PC-3 (cell line): ENCODE data around the gene JAKMIP1. TPM values are rescaled to one million over a fixed set of nuclear protein-coding genes. Genes with fewer than 3 reads are reported as not detected.

Experiments
- ATAC-seq: fragments of 200-7000 bp; cut with Tn5 transposase; 2 replicates; pipeline ENCODE4 v1.9.1; 2020; ENCODE audit warnings: mild to moderate bottlenecking, moderate library complexity
- BruUV-seq: library from RNA; stranded (reverse); fragments of 400-500 nt; replicated peaks from 2 replicates; lab custom pipeline; 2021; lab: Mats Ljungman, UMichigan
- CTCF ChIA-PET: fragments of 300-600 bp; sonication (Branson Sonifier 250); formaldehyde crosslinking; loops from one replicate; lab custom pipeline; 2022; ENCODE audit warnings: antibody characterized with exemption; lab: Charles Lee
- POLR2A ChIA-PET: fragments of 300-600 bp; sonication (Branson Sonifier 250); formaldehyde crosslinking; loops from one replicate; lab custom pipeline; 2022; ENCODE audit warnings: antibody characterized with exemption; ENCODE audit not compliant: unreplicated experiment; lab: Charles Lee
- DNase-seq: peaks from one replicate; pipeline ENCODE4 v3.0.0-alpha.2; 2015
- H2AFZ ChIP-seq: fragments of 300-600 bp; sonication (generic); 2 replicates; pipeline ENCODE4 v1.6.0; 2016; ENCODE audit warnings: antibody characterized with exemption, low read length
- H3F3A ChIP-seq: fragments of 300-600 bp; sonication (generic); one replicate; pipeline ENCODE4 v1.6.0; 2017; ENCODE audit warnings: antibody characterized with exemption, low read length, control low read depth, mild to moderate bottlenecking; ENCODE audit not compliant: unreplicated experiment
- H3K27ac ChIP-seq: fragments of 300-600 bp; sonication (generic); 2 replicates; pipeline ENCODE4 v1.5.1; 2016; ENCODE audit warnings: mild to moderate bottlenecking, low read length
- H3K27me3 ChIP-seq: fragments of 300-600 bp; sonication (generic); 2 replicates; pipeline ENCODE4 v1.6.1; 2016; ENCODE audit warnings: low read length, mixed read lengths
- H3K36me3 ChIP-seq: fragments of 300-600 bp; sonication (generic); 2 replicates; pipeline ENCODE4 v1.6.1; 2016; ENCODE audit warnings: low read depth, mixed run types, low read length, mixed read lengths
- H3K4me1 ChIP-seq: fragments of 300-600 bp; sonication (generic); 2 replicates; pipeline ENCODE4 v1.5.1; 2016; ENCODE audit warnings: low read length; ENCODE audit not compliant: insufficient read depth
- H3K4me2 ChIP-seq: fragments of 300-600 bp; sonication (generic); 2 replicates; pipeline ENCODE4 v1.6.0; 2016; ENCODE audit warnings: low read length
- H3K4me3 ChIP-seq: fragments of 300-600 bp; sonication (generic); 2 replicates; pipeline ENCODE4 v1.5.1; 2016; ENCODE audit warnings: mild to moderate bottlenecking, low read length, mixed read lengths
- H3K79me2 ChIP-seq: fragments of 300-600 bp; sonication (generic); 2 replicates; pipeline ENCODE4 v1.6.1; 2017; ENCODE audit warnings: low read length, mixed read lengths
- H3K9ac ChIP-seq: fragments of 300-600 bp; sonication (generic); 2 replicates; pipeline ENCODE4 v1.6.0; 2016; ENCODE audit warnings: mild to moderate bottlenecking, low read length
- H3K9me2 ChIP-seq: fragments of 300-600 bp; sonication (generic); replicated peaks from 2 replicates; pipeline ENCODE4 v1.6.1; 2016; ENCODE audit warnings: mixed run types, low read length, mixed read lengths
- H3K9me3 ChIP-seq: fragments of 300-600 bp; sonication (generic); 2 replicates; pipeline ENCODE4 v1.6.1; 2016; ENCODE audit warnings: low read length, mixed read lengths
- H4K20me1 ChIP-seq: fragments of 300-600 bp; sonication (generic); 2 replicates; pipeline ENCODE4 v1.6.1; 2016; ENCODE audit warnings: low read length, mixed read lengths
- EZH2 ChIP-seq: fragments of 300-600 bp; sonication (generic); IDR thresholded peaks from one replicate; pipeline ENCODE4 v1.6.1; 2017; ENCODE audit warnings: antibody characterized with exemption, mild to moderate bottlenecking, low read length; ENCODE audit not compliant: unreplicated experiment
- EZH2phosphoT487 ChIP-seq: fragments of 300-600 bp; sonication (generic); IDR thresholded peaks from 2 replicates; pipeline ENCODE4 v1.6.1; 2018; ENCODE audit warnings: mild to moderate bottlenecking, antibody characterized with exemption, low read length, borderline replicate concordance
- intact Hi-C: fragments of 100-400 bp; cut with micrococcal nuclease; formaldehyde crosslinking; loops from 2 replicates; pipeline ENCODE4 v1.9.0; 2023
- total RNA-seq: library from RNA; depleted of rRNA; stranded (reverse); fragments of >200 nt; gene quantifications from 2 replicates; pipeline ENCODE4 v1.2.3, GENCODE V29; 2014
- TF ChIP-seq, protein P1 (sequence below): fragments of 300-600 bp; sonication (generic); conservative IDR thresholded peaks from 2 replicates; pipeline ENCODE4 v1.5.1; 2017; ENCODE audit warnings: antibody characterized with exemption, low read depth, mild to moderate bottlenecking, low read length

The JAKMIP1 gene
- total RNA-seq, 1 experiment from 2014 or later, result 0.04 TPM

DNA sequence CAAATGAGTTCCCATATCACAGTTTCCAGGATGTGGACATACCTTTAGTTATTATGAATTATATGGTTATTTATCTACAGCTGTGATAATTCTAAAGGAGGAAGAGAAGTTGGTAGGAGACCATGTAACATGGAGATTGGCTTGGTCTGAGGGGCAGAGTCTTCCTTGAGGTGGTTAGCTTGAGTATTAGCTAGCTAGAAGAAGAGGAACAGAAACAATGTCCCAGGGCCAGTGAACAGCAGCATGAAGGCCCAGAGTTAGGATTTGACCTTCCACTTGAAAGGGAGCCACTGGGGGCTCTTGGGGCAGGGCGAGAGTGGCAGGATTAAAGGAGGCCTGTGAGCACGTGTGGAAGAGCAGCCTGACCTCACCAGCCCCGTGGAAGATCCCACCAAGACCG lies 5.6 kb upstream of the JAKMIP1 start:
- Histone ChIP-seq H3K9ac (no peak overlapping the region), H3F3A (no peaks in the 10 kb centered on the region), H3K27me3 (peaks cover 2% of the 10 kb centered on the region; the same call in 1 of the 2 replicates), H3K9me2 (no peaks in the 10 kb centered on the region), H2AFZ (no peak overlapping the region), H3K9me3 (no peaks in the 10 kb centered on the region), H3K79me2 (no peaks in the 10 kb centered on the region), H3K4me1 (no peaks in the 10 kb centered on the region), H3K36me3 (no peaks in the 10 kb centered on the region), H3K4me2 (no peak overlapping the region), H3K27ac (no peak overlapping the region), H4K20me1 (no peaks in the 10 kb centered on the region), H3K4me3 (no peak overlapping the region)
- ChIA-PET CTCF (no interaction called here), POLR2A (no interaction called here)
- DNase-seq (no peak), ATAC-seq (no peak)
- TF ChIP-seq EZH2 (no peak), EZH2phosphoT487 (no peak)
- TF ChIP-seq, protein P1, sequence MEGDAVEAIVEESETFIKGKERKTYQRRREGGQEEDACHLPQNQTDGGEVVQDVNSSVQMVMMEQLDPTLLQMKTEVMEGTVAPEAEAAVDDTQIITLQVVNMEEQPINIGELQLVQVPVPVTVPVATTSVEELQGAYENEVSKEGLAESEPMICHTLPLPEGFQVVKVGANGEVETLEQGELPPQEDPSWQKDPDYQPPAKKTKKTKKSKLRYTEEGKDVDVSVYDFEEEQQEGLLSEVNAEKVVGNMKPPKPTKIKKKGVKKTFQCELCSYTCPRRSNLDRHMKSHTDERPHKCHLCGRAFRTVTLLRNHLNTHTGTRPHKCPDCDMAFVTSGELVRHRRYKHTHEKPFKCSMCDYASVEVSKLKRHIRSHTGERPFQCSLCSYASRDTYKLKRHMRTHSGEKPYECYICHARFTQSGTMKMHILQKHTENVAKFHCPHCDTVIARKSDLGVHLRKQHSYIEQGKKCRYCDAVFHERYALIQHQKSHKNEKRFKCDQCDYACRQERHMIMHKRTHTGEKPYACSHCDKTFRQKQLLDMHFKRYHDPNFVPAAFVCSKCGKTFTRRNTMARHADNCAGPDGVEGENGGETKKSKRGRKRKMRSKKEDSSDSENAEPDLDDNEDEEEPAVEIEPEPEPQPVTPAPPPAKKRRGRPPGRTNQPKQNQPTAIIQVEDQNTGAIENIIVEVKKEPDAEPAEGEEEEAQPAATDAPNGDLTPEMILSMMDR, result no peak
- intact Hi-C loops, result no loop called here
- BruUV-seq, result no TSS peak

DNA sequence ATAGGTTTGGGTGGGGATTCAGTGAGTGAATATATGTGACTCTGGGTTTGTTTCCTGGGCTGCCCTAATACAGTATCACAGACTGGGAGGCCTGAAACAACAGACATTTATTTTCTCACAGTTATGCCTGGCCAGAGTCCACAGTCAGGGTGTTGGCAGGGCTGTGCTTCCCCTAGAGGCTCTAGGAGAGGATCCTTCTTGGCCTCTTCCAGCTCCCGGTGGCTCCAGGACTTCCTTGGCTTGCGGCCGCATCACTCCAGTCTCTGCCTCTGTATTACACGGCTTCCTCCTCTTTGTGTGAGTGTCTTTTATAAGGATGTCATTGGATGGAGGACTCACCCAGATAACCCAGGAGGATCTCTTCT lies 5.2 kb upstream of the JAKMIP1 start:
- BruUV-seq, result no TSS peak
- Histone ChIP-seq H3K36me3 (no peaks in the 10 kb centered on the region), H3K27me3 (peaks cover 2% of the 10 kb centered on the region; the same call in 1 of the 2 replicates), H3K9ac (no peak overlapping the region), H3K4me1 (0 out of 2 replicates have a peak, but pooled peaks cover 3% of the 10 kb centered on the region), H3K4me3 (no peak overlapping the region), H3K4me2 (no peak overlapping the region), H3K27ac (no peak overlapping the region), H3F3A (no peaks in the 10 kb centered on the region), H2AFZ (no peak overlapping the region), H3K9me3 (no peaks in the 10 kb centered on the region), H3K79me2 (no peaks in the 10 kb centered on the region), H4K20me1 (no peaks in the 10 kb centered on the region), H3K9me2 (no peaks in the 10 kb centered on the region)
- TF ChIP-seq, protein P1, result no peak
- TF ChIP-seq EZH2phosphoT487 (no peak), EZH2 (no peak)
- DNase-seq, result no peak
- POLR2A ChIA-PET, result no interaction called here
- no peak for ATAC-seq
- intact Hi-C loops, result no loop called here
- CTCF ChIA-PET, result no interaction called here

DNA sequence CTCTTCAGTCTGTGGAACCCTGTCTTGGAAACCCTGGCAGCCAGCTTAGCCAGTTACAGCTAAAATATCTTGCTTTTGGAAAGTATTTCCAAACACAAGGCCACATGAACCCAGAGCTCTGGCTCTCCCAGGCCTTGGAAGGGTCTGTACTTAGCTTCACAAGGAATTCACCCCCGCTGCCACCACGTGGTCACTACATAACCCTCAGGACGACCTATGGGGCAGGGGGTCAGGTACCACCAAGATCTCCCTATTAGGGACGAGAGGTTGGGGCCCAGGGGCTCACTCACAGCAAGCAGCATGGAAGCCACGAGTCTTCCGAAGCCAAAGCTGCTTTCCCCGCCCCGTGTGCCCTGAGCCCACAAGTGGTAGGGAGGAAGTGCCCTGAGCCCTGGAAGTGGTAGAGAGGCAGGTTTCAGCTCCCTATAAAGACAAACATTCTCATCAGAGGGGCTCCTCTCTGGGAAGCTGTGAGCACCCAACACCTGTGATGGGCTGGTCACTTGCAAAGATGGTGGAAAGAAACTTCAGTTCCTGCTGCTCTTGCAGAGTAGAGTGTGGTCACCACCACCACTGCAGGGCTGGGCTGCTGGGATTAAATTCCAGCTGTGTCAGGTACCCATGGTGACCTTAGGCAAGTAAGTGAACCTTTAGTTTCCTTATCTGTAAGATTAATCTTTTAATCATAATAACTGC lies 4.7 kb upstream of the JAKMIP1 start:
- H3K4me2 ChIP-seq, result no peak overlapping the region
- ChIA-PET POLR2A (no interaction called here), CTCF (no interaction called here)
- no TSS peak for BruUV-seq
- intact Hi-C loops, result no loop called here
- H3K4me3 ChIP-seq, result no peak overlapping the region
- H2AFZ ChIP-seq, result no peak overlapping the region
- no peaks in the 10 kb centered on the region for H3K36me3 ChIP-seq
- ATAC-seq (no peak), DNase-seq (no peak)
- 0 out of 2 replicates have a peak, but pooled peaks cover 3% of the 10 kb centered on the region for H3K4me1 ChIP-seq
- no peaks in the 10 kb centered on the region for H3K9me3 ChIP-seq
- H3K27ac ChIP-seq, result no peak overlapping the region
- TF ChIP-seq EZH2 (no peak), EZH2phosphoT487 (no peak)
- TF ChIP-seq, protein P1, result no peak
- peaks cover 2% of the 10 kb centered on the region; the same call in 1 of the 2 replicates for H3K27me3 ChIP-seq
- H3K79me2 ChIP-seq, result no peaks in the 10 kb centered on the region
- H4K20me1 ChIP-seq, result no peaks in the 10 kb centered on the region
- H3K9ac ChIP-seq, result no peak overlapping the region
- no peaks in the 10 kb centered on the region for H3F3A ChIP-seq
- H3K9me2 ChIP-seq, result no peaks in the 10 kb centered on the region
